GM19468 (cell line): ENCODE measurements around the gene TEAD4.

ENCODE experiments used
- ATAC-seq: cut with Tn5 transposase; IDR thresholded peaks from one replicate; pipeline ENCODE4 v1.9.1; 2021; ENCODE audit warnings: mild to moderate bottlenecking, moderate library complexity, moderate number of reproducible peaks; ENCODE audit not compliant: unreplicated experiment; ENCODE audit errors: extremely low read depth

Gene TEAD4

DNA sequence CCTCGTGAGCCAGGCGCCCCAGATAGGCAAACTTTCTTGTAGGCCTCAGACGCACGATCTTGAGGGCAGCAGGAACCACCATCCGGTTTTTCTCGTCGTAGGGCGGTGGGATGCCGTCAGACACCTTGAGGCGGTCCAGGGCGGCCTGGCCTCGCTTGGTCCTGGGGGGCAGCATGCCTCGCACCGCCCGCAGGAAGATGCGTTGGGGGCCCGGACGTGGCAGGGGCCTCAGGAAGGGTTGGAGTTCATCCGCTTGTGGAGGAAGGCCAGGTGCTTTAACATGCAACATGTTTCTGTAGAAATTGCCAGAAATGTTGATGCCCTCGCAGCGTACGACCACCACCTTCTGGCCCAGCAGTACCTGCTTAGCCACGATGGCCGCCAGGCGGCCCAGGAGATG lies 112.5 kb downstream of the TEAD4 start:
- ATAC-seq, result no peak

DNA sequence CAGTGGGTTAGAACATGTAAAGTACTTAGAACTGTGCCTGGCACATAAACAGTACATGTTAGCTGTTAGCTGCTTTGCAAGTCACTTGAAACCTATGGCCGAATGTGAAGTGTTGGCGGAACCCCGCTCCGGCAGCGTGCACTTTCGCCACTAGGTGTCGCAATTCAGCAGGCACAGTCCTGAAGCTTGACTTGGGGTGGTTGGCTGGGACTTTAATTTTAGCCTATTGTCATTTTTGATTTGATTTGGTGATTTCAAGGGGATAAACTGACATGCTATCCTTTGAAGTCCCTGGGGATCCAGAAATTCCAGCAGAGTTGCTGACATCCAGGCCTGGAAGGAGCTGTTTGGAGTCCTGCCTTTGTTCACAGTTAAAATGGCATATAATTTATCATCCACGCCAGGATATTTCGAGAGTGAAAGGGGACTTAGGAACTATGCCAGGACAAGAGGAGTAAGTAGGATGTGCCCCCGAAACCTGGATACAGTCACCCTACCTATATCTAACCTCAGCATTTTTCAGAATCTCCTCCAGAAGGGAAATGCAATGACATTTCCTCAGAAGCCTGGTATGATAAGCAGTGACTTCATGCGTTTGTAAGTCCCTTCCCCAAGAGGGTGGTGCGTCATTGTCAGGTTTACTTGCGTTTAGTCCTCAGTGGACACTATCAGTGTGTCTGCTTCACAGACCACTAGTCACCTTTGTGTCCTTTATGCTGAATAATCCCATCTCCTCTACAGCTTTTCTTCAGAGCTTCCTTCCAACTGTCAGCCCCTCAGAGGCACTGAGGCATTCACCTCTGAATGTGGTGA lies 114.4 kb downstream of the TEAD4 start:
- no peak for ATAC-seq

DNA sequence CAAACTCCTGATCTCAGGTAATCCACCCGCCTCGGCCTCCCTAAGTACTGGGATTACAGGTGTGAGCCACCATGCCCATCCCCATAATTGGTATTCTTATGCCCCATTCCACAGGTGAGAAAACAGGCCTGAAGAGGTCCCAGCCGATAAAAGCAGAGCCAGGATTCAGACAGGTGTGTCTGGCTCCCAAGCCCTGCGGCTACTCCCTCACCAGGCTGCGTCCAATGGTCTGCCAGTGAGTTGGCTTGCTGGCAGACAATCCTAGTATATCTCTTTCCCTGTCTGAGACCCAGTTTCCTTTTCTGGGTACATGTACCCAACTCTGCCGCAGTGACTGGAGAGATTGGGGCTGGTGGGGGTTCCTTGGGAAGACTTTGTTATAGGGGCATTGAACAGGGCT lies 116.1 kb downstream of the TEAD4 start:
- ATAC-seq, result no peak

DNA sequence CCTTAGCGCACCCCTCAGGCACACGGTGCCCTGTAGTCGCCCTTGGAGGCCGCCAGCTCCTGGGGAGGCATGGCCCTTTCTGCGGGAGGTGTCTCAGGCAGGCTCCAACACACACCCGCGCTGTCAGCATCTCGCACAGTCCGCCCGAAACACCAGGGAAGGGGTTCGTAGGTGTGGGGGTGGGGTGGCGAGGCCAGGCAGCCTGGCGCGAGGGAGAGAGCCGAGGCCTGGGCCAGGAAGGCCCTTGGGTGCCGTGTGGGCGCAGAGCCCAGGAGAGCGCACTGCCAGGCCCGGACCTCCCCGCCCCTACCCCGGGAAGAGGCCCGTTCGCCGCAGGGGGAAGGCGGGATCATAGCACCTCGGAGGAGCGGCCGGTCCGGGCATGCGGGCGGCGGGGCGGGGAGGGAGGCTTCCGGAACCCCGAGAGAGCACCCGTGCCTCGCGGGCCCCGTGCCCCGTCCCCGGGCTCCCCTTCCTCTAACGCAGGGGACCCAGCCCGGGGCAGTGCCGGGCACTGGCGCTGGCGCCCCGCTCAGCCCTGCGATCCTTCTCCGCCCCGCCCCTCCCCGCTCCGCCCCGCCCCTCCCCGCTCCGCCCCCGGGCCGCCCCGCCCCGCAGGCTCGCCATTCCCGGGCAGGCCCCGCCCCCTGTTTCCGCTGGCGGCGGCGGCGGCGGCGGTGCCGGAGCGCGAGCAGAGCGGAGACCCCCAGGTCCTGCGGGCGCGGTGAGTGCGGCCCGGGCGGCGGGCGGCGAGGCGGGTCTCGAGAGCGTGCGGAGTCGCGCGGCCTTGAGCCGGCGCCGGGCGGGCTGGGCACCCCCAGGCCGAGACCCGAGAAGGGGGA lies 117.8 kb downstream of the TEAD4 start, which contains the start of gene TSPAN9:
Gene TSPAN9 (plus strand): TSS at position 650 of the 842 bp plus-strand sequence. CDS start 123,815 bp downstream, outside the sequence.
- no peak for ATAC-seq

DNA sequence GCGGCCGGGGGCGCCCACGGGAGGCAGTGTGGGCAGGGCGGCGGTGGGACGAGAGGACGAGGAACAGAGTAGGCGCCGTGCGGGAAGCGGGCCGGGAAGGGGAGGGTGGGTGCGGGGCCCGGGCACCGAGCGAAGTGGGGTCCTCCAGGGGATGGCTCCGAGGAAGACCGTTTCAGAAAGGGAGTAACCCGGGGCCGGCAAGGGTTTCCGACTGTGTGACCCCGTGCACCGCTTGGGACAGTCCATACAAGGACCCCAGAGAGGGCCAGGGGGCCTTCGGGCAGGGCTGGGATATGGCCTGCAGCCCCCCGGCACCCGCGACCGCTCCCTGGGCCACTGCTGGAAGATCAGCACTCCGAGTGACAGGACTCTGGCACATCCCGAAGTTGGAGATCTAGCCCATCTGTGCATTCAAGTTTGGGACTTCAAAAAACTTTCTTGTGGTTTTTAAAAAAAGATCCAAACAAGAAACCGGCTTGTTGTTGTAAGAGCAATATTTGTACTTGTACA lies 118.4 kb downstream of the TEAD4 start:
- no peak for ATAC-seq

DNA sequence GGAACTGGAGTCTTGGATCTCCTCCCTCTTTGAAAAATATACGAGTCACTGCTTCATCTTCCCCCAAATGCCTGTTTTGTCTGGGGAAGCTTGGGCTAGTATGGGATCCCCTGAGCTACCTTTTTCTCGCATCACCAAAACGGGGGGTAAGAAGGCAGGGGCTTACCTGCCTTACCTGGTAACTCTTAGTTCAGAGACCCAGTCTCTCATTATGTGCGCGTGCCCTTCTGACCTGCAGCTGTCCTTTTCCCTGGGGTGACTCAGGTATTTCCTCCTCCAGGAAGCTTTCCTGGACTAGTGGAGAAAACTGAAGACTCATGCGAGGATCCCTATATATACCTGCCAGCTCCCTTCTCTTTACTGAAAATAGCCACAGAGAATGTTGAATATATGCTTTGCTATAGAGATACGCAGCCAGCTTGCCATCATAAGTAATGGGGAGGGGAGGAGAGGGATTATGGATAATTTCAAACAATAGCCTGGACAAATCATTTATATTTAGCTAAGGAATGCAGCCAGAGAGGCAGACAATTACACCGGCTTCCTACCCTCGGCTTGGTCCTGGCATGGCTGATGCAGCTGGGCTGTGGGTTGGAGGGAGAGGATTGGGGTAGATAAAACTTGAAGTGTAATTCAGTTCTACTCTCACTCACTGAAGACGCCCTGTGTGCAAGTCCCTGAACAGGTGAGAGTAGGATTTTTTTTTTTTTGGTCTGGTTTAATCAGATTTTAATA lies 119.1 kb downstream of the TEAD4 start:
- no peak for ATAC-seq

DNA sequence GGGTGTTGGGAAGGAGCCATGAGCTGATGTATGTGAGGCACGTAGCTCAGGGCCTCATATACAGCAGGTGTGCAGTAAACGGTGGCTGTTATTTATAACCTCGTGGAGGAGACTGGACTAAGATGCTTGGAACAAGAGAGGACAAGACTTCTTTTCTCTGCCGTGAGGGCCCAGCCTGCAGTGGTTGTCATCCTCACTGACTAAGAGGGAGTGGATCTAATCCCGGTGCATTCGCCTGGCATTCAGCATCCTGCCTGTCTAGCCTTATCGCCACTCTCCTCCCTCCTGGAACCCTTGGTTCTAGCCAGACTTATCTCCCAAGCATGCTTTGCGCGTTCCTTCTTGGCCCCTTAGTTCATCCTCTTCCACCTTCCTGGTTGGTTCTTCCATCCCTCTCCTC lies 121.9 kb downstream of the TEAD4 start:
- no peak for ATAC-seq

DNA sequence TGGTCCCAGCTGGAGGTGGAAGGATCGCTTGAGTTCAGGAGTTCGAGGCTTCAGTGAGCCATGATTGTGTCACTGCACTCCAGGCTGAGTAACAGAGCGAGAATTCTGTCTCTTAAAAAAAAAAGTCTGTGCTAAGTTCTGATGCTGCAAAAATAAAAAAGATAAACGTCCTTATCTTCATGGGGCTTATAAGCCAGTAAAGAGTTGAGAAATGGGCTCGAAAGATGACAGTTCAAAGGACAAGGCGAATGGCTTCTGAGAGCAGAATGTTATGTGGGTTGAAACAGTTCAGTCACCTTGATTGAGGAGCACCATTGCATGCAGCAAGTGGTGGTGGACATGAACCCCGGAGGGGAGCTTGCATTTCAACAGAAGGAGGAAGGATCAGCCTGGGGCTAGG lies 122.7 kb downstream of the TEAD4 start:
- no peak for ATAC-seq

DNA sequence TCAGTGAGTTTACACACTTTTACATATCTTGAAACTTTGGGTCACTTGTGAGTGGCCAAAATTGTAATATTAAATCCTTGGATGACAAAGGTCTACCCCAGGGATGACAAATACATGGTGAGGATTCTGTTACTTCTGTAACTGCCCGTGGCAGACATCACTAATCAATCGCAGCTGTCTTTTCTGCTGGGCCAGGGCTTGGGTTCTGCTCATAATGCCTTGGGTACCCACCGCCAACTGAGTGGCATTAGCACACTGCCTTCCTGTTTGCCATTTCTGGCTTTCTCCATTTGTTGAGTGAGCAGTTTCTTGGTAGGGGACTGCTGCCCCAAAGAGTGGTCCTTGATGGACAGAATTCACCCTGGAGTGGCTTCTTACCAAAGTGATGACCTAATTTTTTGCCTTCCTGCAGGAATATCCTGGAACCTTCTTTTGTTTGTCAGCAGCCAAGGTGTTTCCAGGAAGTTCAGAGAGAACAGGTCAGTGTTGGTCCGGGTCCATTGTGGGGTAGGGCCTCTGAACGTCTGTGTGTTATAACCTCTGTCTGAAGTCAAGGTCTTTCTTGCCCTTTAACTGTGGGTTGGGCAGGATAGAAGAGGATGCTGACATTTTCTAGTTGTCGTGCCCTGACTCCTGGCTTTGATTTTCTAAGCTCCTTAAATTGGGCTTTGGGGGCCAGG lies 124.2 kb downstream of the TEAD4 start:
- no peak for ATAC-seq

DNA sequence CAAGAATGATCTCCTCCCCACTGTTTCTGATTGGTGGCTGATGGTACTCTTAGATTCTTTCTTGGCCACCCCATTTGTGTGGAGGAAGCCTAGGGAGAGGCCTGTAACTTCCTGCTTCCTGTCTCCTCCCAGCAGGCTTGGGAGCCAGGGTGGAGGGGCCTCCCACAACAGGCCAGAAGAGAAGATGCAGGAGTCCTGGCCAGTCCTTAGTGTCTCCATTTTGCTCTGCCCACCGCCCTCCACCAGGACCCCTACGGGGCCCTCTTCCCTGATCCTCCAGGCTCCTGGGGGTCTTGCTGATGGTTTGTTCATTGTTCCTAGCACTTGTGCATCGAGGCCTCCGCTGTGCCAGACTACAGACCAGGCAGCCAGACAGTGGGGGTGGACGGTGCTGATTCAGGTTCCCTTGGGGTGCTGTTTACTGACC lies 124.7 kb downstream of the TEAD4 start:
- ATAC-seq, result no peak

DNA sequence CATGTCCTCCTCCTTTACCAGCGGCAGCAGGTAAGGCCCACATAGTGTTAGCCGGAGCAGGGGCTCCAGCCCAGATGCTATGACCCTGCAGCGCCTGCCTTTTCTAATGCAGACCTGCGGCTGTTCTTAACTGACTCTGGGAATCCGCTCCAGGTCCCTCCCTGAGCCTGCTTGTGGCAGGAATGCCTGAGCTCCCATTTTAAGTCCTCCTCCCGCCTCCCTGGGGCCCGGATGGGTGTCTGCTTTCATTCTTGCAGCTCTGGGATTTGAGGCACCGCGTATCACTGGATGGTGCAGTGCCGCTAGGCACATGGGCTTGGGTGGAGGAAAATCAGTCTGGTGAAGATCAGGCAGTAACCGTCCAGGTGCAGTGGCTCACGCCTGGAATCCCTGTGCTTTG lies 125.5 kb downstream of the TEAD4 start:
- ATAC-seq, result no peak

DNA sequence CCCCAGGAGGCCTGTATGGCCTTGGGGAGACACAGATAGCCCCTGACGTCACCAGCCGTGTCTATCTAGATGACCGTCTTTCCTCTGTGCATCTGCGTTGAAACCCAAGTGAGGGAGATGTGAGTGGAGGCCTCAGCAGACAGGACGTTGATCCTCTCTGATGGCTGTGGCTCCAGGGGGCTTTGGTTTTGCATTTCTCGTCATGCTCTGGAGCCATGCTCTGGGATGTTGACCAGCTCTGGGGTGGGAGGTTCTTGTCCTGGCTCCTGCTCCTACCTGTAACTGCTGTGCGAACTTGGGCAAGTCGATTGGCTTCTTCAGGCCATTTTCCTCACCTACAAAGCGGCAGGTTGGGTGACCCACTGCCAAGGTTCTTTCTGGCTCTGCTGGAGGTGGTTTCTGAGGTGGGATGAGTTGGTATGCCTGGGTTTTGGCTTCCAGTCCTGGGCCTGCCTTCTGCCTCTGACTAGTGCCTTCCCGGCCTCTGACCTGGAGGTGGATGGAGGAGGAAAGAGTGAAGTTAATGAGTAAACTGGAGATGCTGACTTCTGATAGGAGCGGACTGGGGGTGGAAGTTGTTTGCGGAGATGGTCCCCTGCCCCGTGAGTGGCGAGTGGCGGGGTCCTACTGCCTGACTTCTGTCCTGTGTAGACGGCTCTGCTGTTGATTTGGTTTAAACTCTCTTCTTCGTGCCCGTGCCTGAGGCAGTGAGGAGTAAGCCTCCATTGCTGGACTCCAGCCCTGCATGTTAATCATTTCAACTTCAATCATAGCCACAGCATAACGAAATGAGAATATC lies 126.3 kb downstream of the TEAD4 start:
- no peak for ATAC-seq

DNA sequence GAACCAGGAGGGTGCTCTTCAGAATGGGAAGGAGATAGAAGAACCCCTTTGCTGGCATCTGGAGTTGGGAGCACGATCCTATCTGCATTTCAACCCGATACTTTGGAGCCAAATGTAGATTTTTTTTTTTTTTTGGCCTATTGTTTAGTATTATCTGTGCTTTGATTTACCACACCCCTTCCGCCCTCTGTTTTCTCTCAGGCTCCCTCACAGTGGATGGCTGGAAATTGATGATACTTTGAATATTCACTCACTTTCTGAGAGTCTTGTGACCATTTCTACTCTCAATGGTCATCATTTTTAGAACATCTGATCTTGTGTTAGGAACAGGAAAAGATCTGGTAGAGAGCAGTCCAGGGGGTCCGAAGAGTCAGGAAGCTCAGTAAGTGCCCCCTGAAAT lies 127.0 kb downstream of the TEAD4 start:
- ATAC-seq, result no peak

DNA sequence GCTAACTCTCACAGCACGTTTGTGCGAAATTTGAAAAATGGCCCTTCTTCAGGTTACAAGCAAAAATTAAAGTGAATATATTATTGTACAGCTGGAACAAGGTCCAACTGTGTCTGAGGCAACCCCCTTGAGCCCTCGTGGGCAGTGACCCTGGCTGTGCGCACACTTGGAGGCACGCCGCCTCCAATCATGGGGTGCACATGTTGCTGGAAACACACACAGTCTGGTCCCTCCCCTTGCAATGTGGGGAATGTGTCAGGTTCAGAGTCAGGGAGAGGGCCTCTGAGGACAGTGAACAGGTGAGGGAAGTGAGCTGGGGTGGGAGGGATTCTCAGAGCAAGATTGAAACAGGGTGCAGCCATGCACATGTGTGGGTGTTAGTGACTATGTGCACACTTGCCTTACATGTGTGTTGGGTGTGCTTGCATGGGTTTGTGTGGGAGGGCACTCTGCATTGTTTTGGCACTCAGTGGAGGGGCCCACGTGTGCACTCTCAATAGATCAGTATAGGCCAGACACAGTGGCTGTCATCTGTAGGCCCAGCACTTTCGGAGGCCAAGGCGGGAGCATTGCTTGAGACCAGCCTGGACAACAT lies 127.6 kb downstream of the TEAD4 start:
- no peak for ATAC-seq

DNA sequence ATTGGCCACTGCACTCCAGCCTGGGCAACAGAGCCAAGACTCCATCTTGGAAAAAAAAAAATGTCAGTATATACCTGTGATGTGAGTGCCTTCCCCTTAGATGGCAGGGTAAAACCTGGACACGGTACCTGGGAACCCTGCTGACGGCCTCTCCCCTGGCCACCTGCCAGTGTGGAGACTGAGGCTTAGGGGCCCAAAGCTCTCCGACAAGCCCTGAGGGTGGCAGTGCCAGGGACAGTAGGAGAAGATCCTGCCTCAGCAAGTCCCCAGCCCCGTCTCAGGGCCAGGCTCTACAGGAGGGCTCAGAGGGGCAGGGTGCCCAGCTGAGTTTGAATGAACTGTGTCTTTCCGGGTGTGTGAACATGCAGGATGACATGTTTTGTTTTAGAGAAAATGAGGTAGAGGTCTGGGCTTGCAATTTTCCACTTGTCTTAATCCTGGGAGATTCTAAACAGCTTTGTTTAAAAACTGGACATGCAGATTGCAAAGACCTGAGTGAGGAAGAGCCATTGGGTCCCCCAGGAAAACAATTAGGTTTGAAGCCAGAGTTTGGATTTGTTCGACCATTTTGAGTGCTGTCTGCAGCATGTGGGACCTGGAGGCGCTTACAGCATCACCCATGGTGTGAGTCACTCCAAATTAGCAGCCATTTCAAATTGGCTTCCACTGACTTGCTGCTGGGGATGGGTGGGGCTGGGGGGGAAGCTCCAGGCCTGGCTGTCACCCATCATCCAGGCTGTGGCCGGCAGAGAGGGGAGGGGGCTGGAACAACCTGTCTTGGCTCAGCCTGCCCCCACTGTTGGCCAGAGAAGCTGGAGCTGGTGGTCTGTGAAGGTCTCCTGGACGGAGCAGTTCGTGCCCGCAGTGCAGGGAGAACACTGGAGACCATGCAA lies 128.8 kb downstream of the TEAD4 start:
- no peak for ATAC-seq

DNA sequence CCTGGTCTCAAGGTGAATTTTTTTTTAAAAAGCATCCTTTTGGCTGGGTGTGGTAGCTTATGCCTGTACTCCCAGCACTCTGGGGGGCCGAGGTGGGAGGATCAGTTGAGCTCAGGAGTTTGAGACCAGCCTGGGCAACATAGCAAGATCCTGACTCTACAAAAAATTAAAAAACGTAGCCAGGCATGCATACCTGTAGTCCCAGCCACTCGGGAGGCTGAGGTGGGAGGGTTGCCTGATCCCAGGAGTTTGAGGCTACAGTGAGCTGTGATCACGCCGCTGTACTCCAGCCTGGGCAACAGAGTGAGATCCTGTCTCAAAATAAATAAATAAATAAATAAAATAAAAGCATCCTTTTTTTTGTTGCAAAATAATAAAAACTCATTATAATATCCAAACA lies 130.4 kb downstream of the TEAD4 start:
- ATAC-seq, result no peak
